Hematopoietic multipotent progenitor cell treated with erythropoietin and hydrocortisone succinate and interleukin-3 and kit ligand, for 4 days (in vitro differentiated cells): ENCODE measurements around the gene XPA.
"Not testable (repeated sequence)": the region's sequence is repeated elsewhere in the genome, so short reads cannot be mapped to it uniquely, and the experiment has no call there.

Experiments
- DNase-seq: peaks from one replicate; pipeline ENCODE4 v3.0.0-alpha.2; 2015

The XPA gene

DNA sequence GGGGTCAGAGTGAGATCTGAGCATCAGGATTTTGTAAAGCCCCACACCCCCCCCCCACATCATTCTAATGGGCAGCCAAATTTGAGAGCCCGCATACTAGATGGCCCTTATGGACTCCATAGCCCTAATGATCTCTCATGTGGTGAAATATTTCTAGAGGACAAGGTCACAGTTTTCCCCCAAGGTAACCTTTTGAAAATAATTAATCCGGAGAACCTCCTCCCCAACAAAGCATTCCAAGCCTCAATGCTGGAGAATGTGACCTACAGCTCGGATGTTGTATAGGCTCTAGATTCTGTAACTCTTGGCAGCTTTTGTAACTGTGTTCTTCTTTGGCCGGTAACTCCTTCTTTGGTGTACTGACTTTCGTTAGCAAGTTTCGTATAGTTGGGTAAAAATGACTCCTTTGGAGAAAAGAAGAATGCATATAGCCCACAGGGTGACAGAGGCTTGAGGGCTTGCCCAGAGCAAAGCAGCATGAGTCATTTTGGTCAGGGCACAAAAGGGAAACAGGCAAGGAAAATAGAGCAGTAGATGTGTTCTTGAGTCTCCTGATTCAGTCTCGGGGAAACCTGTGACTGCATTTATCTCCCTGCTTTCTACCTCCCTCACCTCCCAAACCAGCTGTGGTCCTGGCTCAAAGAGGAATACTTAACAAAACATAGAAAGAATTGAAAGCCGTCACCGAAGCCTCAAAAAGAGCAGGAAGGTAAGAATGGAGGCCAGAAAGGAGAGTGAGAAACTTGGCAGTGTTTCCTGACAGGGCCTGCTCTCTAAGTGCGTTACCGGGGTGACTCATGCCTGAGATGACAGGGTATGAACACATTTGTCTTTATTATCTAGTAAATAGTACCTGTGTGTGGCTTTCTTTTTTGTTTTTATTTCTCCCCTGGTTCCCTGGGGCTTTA is 6.6 kb upstream of the XPA start:
- DNase-seq: no peak

- DNase-seq: not testable (repeated sequence)
Measured at GRCh38 chr9:97699824-97700223, 2.7 kb upstream of the XPA start.

- DNase-seq: peak; percentile 66
Measured at GRCh38 chr9:97699281-97699680, 2.1 kb upstream of the XPA start.

DNA sequence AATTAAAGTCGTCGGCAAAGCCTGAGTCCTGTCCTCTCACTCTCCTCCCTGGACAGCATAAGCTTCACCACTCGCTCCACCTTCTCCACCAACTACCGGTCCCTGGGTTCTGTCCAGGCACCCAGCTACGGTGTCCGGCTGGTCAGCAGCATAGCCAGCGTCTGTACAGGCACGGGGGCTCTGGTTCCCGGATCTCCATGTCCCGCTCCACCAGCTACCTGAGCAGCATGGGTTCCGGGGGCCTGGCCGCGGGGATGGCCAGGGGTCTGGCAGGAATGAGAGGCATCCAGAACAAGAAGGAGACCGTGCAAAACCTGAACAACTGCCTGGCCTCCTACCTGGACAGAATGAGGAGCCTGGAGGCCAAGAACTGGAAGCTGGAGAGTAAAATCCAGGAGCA is 1.7 kb upstream of the XPA start:
- no peak for DNase-seq

- no peak for DNase-seq
Measured at GRCh38 chr9:97697837-97698236, 697 bp upstream of the XPA start.

DNA sequence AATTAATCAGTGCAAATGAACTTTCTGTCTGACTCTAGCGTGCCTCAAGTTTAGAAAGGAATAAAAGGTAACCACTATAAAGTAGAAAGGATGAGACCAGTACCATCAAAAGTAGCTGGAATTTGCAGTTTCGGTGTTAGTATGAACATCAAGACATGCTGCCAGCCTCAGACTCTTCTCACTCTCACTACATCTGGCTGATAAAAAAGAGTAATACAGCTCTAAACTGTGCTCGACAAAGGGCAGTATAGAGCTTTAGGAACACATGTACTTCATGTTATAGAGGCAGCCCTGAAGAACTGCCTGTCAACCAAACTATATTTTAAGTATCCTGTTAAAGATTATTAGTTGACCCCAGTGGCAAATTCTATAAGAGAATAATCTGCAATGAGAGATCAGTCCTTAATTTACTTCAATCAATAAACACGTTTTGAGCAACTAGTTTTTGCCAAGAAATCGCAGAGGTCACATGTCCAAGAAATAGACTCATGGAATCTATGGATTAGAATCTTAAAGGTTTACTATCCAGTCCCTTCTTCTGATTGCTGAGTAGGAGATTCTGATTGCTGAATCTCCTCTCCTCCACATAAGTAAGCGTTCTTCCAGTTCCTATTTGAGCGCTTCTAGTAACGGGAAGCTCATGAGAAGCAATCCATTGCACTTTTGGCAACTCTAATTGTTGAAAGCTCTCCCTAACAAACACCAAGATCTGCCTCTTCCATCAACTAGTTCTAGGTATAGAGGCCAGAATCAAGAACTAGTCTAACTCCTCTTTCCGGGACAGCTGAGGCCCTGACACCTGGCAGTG is 941 bp downstream of the XPA start:
- peak; percentile 31 for DNase-seq

- no peak for DNase-seq
Measured at GRCh38 chr9:97695390-97695789, 1.8 kb downstream of the XPA start.

DNA sequence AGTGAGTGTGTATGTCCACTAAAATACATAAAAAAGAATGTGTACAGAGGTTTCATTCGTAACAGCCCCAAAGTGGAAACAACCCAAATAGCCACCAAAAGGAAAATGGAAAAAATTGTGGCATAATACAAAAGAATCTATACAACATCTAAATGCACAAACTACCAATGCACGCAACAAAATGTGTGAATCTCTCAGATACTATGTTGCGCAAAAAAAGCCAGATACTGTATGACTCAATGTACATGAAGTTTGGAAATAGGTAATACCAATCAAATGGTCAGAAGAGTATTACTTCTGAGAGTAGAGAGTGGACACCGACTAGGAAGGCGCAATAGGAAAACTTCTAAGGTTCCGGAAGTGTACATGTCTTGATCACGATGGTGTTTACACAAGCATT is 2.4 kb downstream of the XPA start:
- DNase-seq: no peak

DNA sequence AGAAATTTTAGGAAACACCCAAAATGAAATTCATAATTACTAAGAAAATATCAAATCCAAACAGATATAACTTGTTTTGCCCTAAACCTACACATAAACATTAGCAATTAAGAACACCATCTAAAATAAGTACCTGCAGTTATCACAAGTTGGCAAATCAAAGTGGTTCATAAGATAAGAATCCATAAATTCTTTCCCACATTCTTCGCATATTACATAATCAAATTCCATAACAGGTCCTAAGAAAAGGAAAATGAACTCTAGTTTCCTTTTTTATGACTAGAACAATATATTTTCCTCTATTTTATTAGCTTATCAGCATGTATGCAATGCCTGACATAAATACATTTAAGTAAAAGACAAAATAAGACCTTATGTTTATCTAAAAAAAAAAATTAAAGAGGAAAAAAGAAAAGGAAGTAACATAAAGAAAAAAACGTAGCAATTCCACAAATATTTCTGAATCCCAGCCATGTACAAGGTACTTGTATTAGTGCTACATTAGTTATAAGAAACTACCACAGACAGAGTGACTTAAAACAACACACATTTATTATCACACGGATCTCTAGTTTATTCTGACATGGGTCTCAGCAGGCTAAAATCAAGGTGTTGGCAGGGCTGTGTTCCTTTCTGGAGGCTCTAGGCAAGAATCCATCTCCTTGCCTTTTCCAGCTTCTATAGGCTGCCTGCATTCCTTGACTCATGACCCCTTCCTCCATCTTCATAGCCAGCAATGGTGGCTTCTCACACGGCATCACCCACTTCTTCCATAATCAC is 7.5 kb downstream of the XPA start:
- no peak for DNase-seq

DNA sequence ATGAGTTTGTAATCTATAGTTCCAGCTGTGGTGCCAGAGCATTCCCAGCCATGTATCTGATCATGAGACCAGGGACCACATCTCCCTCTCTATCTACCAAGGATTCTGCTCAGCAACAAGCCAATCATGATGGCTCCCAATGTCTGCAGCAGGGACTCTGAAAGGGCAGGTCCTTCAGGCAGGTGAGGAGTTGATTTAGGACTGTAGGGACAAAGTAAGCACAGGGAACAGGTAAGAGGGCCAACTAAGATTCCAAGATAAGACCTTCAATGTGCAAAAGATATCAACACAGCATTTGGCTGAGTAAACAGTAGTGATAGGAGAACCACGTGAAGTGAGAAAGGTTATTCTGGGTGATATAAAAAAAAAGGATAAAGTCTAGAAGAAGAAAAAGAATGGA is 8.5 kb downstream of the XPA start:
- DNase-seq: no peak

- no peak for DNase-seq
Measured at GRCh38 chr9:97682242-97682641, 14.9 kb downstream of the XPA start.

DNA sequence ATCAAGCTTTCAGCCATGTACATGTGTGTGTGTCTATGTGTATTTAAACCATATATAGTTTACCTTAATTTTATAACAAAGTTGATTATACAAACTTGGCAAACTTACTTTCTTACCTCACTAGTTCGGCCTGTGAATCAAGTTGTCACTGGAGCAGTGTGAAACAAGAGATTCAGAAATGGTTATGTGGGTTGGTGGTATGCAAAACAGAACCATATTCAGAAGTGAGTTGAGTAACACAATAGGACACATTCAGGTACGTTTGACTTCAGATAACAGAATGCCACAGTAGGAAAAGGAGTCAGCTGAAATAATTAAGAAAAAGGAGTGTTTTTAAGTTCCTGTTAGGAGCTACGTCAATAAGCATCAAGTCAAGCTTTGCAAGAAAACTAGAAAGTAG is 21.5 kb downstream of the XPA start:
- no peak for DNase-seq

GRCh38 chr9:97673922-97674321 is 23.2 kb downstream of the XPA start:
- no peak for DNase-seq

GRCh38 chr9:97672403-97672802 is 24.7 kb downstream of the XPA start:
- DNase-seq: no peak

GRCh38 chr9:97670586-97670985 is 26.6 kb downstream of the XPA start:
- no peak for DNase-seq

GRCh38 chr9:97668485-97668884 is 28.7 kb downstream of the XPA start:
- DNase-seq: no peak

GRCh38 chr9:97666907-97667686 is 30.0 kb downstream of the XPA start:
- DNase-seq: peak; percentile 27

DNA sequence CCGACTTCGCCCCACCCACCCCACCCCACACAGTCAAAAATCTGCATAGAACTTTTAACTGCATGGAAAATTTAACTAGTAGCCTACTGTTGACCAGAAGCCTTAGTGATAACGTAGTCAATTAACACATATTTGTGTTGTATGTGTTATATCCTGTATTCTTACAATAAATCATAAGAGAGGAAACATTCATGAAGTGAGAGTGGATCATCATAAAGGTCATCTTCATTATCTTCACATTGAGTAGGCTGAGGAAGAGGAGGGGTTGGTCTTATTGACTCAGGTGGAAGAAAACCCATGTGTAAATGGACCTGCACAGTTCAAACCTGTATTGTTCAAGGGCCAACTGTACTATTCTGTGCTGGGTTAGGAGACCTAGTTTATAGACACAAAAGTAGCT is 31.4 kb downstream of the XPA start:
- DNase-seq: no peak

DNA sequence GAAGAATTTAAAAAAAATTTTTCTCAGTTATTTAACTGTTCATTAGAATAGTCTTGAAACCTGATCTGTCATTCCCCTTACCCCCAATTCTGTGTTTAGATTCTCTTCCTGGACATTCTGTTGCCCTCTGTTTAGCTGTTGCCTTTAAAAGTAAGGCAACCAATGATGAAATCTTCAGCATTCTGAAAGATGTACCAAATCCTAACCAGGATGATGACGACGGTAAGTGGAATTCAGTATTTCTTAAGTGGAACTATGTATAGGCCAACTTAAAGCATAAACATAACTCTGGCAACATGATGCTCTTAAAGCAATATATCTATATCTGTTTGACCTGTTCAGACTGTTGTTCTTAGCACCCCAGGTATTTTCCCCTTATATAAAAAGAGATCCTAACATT is 36.3 kb downstream of the XPA start:
- no peak for DNase-seq

- DNase-seq: peak; percentile 50
Measured at GRCh38 chr9:97660340-97660739, 36.8 kb downstream of the XPA start.

DNA sequence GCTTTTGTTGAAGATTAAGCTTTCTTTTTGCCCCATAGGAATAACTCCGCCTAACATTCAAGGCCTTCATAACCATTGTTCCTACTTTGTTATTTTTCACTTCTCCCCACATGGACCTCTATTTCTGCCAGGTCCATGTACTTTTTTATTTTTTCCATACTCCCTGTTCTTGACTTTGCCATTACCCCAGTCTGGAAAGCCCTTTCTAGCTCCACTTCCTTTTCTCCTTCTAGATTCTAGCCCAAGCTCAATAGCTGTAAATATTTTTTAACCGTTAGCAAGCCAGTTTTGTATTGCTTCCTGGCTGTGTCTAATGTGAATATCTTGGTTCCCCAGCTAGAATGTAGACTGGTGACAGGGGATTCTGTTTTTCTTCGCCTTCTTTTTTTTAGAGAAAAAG is 37.4 kb downstream of the XPA start:
- no peak for DNase-seq

DNA sequence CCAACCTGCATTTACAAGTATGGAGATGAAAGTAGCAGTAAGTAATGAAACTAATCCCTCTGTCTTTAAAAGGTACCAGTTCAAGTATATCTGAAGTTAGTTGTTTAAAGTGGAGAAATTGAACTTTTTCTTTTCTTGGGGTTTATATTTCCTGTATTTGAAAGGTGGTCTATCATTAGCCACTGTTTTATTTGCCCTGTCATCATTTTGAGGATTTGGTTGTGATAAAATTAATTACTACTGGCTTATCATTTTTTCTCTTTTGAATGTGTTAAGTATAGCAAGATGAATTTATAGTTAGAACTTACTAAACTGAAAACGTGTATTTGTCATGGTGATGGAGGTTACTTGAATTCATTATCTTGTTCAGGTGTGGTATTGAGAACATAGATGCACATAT is 38.4 kb downstream of the XPA start:
- DNase-seq: no peak

GRCh38 chr9:97651646-97652045 is 45.5 kb downstream of the XPA start:
- no peak for DNase-seq
